KBM-7 (cell line): ENCODE results near the gene PREB.
A peak's percentile ranks its signal among the peaks of the same experiment; 100 is the strongest.

Source experiments
- DNase-seq: peaks from one replicate; pipeline ENCODE4 v3.0.0-alpha.2; 2015
- in situ Hi-C: fragments of 300-500 bp; cut with MboI; formaldehyde crosslinking; loops from 2 replicates; pipeline ENCODE4 v1.14.3; 2020; ENCODE audit warnings: low sequenced_read_pairs, low pct_unique_long_range_greater_than_20kb, mixed read lengths

PREB gene

DNA sequence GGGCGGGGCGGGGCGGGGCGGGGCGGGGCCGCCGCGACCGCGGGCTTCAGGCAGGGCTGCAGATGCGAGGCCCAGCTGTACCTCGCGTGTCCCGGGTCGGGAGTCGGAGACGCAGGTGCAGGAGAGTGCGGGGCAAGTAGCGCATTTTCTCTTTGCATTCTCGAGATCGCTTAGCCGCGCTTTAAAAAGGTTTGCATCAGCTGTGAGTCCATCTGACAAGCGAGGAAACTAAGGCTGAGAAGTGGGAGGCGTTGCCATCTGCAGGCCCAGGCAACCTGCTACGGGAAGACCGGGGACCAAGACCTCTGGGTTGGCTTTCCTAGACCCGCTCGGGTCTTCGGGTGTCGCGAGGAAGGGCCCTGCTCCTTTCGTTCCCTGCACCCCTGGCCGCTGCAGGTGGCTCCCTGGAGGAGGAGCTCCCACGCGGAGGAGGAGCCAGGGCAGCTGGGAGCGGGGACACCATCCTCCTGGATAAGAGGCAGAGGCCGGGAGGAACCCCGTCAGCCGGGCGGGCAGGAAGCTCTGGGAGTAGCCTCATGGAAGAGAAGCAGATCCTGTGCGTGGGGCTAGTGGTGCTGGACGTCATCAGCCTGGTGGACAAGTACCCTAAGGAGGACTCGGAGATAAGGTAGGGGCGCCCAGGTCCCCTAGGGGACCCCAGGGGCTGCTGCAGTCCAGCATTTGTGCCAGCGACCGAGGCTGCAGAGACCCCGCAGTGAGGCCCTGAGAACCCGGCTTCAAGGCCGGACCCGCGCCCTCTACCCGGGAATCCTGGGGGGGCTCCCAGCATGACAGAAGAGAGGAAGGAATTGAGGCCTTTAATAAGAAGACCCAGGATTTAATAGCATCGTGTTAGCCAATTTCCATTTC lies 47.5 kb downstream of the PREB start, which contains the start of gene KHK:
Gene KHK (plus strand): TSS at position 49 of the 870 bp plus-strand sequence. CDS start 488 bp downstream, at position 537.
- DNase-seq = no peak
- in situ Hi-C loops = no loop called here

DNA sequence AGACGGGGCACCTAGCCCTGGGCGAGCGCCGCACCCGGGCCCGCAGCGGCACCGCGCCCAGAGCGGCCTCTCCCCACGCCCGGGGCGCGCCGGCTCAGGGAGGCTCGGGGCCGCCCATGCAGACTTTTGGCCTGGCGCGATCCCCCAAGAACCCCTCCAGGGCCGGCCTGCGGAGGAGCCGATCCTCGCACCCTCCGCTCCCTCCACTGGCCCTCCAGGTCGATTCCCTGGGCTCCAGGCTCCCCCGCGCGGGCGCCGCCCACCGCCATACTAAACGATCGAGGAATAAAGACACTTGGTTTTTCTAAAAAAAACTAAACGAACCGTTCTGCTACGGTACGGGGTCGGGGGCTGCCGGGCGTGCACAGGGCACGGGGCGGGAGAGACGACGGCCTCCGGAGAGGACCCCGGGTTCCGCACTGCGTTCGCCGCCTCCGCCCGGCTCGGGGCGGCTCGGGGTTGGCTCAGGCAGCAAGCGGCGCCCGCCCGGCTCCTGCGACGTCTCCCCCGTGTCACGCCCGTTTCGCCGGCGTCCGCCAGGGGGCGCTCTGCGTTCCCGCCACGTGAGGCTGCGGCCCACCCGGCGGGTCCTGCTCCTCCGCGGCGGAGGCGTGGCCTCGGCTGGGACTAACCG lies 48.2 kb downstream of the PREB start:
- peak; percentile 95 for DNase-seq
- in situ Hi-C loops = no loop called here

DNA sequence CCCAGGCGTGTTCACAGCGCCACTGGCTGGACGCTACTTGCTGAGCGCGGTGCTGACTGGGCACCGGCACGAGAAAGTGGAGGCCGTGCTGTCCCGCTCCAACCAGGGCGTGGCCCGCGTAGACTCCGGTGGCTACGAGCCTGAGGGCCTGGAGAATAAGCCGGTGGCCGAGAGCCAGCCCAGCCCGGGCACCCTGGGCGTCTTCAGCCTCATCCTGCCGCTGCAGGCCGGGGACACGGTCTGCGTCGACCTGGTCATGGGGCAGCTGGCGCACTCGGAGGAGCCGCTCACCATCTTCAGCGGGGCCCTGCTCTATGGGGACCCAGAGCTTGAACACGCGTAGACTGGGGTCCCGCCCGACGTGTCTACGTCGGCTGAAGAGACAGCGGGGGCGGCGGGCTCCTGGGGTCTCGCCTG lies 48.8 kb downstream of the PREB start:
- in situ Hi-C loops = no loop called here
- DNase-seq = no peak

DNA sequence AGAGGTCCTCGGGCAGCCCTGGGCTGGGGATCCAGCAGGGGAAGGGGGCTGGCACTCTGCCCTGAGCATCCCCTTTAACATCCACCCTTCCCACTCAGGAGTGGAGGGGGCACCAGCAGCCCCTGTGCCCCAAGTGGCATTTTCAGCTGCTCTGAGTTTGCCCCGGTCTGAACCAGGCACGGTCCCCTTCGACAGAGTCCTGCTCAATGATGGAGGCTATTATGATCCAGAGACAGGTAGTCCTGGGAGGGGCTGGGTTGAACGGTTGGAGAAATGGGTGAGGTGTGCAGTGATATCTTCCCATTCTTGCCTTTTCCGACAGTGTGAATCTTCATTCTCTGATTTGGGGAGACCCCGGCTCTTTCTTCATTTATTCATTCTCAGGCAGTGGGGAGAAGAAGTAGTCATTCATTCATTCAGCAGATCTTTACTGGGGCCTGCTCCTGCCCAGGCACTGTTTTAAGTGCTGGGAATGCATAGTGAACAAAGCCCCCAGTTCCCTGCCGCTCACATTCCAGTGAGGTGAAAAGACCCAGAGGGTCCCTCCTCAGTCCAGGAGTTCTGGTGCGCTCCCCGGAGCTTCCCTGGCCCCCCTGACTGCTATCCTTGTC lies 49.3 kb downstream of the PREB start:
- in situ Hi-C loops = no loop called here
- DNase-seq = no peak

DNA sequence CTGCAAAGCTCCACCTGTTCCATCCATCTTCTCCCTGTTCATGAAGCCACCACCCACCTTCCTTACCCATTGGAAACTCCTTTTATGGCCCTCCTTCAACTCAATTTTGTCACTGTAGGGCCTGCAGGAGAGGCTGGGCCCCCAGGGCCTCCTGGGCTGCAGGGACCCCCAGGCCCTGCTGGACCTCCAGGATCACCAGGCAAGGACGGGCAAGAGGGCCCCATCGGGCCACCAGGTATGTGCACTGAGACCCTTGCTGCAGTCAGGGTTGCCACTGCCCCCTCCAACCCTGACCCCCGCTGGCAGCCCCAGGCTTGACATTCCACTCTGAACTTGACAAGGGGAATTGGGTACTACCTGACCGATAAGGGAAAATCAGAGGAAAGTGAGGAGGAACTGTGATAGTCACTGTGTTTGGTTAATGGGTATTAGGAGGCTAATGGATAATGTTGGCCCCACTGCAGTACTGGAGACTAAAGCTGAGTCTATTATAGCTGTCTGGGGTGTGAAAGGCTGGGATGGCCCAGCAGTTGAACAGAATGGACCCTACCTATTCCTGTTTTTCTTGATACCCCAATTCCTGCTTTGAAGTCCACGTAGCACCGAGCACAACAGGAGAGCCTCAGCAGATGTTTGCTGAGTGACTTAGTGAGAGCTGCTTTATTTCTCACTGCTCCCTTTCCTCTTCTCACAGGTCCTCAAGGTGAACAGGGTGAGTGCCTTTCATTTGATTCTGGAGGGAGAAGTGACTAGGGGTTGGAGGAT lies 50.0 kb downstream of the PREB start:
- in situ Hi-C loops = no loop called here
- DNase-seq = no peak

DNA sequence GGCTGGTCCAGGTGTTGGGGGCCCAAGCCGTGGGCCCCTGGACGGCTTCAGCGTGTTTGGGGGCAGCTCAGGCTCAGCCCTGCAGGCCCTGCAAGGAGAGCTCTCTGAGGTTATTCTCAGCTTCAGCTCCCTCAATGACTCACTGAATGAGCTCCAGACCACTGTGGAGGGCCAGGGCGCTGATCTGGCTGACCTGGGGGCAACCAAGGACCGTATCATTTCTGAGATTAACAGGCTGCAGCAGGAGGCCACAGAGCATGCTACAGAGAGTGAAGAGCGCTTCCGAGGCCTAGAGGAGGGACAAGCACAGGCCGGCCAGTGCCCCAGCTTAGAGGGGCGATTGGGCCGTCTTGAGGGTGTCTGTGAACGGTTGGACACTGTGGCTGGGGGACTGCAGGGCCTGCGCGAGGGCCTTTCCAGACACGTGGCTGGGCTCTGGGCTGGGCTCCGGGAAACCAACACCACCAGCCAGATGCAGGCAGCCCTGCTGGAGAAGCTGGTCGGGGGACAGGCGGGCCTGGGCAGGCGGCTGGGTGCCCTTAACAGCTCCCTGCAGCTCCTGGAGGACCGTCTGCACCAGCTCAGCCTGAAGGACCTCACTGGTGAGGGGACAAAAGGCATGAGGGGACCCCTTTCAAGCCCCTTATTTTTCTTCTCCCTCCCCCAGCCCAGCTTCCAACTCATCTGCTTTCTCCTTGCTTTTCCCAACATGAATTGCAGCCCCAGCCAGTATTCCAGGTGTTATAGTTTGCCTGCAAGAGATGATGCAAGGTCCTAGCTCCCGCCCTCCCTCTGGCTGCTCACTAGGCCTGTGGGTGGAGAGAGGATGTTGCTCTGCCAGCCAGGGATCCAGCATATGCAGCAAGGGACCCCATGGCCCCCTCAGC lies 50.8 kb downstream of the PREB start:
- DNase-seq = no peak
- in situ Hi-C loops = no loop called here

DNA sequence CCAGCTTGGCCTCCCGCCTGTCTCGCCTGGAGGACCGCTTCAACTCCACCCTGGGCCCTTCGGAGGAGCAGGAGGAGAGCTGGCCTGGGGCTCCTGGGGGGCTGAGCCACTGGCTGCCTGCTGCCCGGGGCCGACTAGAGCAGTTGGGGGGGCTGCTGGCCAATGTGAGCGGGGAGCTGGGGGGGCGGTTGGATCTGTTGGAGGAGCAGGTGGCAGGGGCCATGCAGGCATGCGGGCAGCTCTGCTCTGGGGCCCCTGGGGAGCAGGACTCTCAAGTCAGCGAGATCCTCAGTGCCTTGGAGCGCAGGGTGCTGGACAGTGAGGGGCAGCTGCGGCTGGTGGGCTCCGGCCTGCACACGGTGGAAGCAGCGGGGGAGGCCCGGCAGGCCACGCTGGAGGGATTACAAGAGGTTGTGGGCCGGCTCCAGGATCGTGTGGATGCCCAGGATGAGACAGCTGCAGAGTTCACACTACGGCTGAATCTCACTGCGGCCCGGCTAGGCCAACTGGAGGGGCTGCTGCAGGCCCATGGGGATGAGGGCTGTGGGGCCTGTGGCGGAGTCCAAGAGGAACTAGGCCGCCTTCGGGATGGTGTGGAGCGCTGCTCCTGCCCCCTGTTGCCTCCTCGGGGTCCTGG lies 51.5 kb downstream of the PREB start:
- in situ Hi-C loops = no loop called here
- no peak for DNase-seq

DNA sequence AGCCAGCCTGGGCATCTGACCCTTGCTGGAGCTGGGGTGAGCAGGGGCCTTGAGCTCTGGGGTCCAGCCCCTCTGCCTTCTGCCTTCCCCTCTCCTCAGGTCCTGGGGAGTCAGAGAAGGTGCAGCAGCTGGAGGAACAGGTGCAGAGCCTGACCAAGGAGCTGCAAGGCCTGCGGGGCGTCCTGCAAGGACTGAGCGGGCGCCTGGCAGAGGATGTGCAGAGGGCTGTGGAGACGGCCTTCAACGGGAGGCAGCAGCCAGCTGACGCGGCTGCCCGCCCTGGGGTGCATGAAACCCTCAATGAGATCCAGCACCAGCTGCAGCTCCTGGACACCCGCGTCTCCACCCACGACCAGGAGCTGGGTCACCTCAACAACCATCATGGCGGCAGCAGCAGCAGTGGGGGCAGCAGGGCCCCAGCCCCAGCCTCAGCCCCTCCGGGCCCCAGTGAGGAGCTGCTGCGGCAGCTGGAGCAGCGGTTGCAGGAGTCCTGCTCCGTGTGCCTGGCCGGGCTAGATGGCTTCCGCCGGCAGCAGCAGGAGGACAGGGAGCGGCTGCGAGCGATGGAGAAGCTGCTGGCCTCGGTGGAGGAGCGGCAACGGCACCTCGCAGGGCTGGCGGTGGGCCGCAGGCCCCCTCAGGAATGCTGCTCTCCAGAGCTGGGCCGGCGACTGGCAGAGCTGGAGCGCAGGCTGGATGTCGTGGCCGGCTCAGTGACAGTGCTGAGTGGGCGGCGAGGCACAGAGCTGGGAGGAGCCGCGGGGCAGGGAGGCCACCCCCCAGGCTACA lies 52.3 kb downstream of the PREB start:
- in situ Hi-C loops = no loop called here
- DNase-seq = no peak
